ENCODE measurements around the gene TNFSF9. TPM values are rescaled to one million over a fixed set of nuclear protein-coding genes. Genes with fewer than 3 reads are reported as not detected.

TNFSF9 gene
- polyA plus RNA-seq, 2 of the 4 experiments (the other 2 are of a cell fraction), result 6.3 to 15.9 TPM

DNA sequence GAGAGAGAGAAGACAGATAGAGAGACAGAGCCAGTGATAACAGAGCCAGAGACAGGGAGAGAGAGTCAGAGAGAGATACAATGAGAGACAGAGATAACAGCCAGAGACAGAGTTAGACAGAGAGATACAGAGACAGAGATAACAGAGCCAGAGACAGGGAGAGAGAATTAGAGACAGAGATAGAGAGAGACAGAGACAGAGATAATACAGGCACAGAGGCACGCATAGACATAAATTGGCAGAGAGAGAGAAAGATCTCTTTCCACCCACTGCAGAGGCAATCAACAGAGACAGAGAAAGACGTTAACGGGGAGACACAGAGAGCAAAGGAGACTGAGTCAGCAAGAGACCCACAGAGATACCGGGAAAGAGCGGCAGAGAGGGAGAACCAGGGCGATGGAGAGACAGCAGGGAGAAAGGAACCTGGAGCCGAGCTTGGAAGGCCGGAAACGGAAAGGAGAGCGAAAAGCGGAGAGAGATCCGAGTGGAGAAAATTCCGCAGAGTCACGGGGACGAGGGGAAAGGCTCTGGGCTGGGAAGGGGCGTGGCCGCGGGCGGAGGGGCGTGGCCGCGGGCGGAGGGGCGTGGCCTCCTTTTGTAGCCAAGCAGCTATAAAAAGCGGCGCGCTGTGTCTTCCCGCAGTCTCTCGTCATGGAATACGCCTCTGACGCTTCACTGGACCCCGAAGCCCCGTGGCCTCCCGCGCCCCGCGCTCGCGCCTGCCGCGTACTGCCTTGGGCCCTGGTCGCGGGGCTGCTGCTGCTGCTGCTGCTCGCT lies at the start of gene TNFSF9 (continued):
- no peak for TF ChIP-seq BHLHE40 (IDR thresholded peaks at IDR 0.05; ENCODE audit: low read depth, low read length)
- TF ChIP-seq TFCP2L1 (CRISPR knock-in tag; IDR thresholded peaks at IDR 0.05), result no peak
- TF ChIP-seq HDAC2 (IDR thresholded peaks at IDR 0.05), result no peak
- no peak for TF ChIP-seq PHF8 (IDR thresholded peaks at IDR 0.05; ENCODE audit: borderline replicate concordance, low read depth)
- no peak for TF ChIP-seq GATA3 (IDR thresholded peaks at IDR 0.05; ENCODE audit: borderline replicate concordance)
- no peak for TF ChIP-seq CBX2 (IDR thresholded peaks at IDR 0.05; ENCODE audit: borderline replicate concordance, low read depth)
- no peak for TF ChIP-seq CEBPB (IDR thresholded peaks at IDR 0.05)
- no peak for TF ChIP-seq HOXB13 (CRISPR knock-in tag; IDR thresholded peaks at IDR 0.05; ENCODE audit: low read depth)
- TF ChIP-seq RNF2 (IDR thresholded peaks at IDR 0.05; ENCODE audit: borderline replicate concordance, low read depth), result no peak
- no peak for TF ChIP-seq HOXA7 (CRISPR knock-in tag; IDR thresholded peaks at IDR 0.05)
- no peak for TF ChIP-seq ELK1 (IDR thresholded peaks at IDR 0.05; ENCODE audit: low read depth, low read length)
- TF ChIP-seq ZSCAN20 (CRISPR knock-in tag; IDR thresholded peaks at IDR 0.05), result no peak
- no peak for TF ChIP-seq EHF (CRISPR knock-in tag; IDR thresholded peaks at IDR 0.05)
- TF ChIP-seq, protein P1, sequence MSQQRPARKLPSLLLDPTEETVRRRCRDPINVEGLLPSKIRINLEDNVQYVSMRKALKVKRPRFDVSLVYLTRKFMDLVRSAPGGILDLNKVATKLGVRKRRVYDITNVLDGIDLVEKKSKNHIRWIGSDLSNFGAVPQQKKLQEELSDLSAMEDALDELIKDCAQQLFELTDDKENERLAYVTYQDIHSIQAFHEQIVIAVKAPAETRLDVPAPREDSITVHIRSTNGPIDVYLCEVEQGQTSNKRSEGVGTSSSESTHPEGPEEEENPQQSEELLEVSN (IDR thresholded peaks at IDR 0.05; ENCODE audit: borderline replicate concordance, low read depth), result peak; percentile 49; the same call in 1 of the 2 replicates
- TF ChIP-seq NR3C1 (IDR thresholded peaks at IDR 0.05), result no peak
- TF ChIP-seq JUN (IDR thresholded peaks at IDR 0.05), result peak; percentile 52 to 78; a peak in 4 of 5 replicates
- TF ChIP-seq, protein P2, sequence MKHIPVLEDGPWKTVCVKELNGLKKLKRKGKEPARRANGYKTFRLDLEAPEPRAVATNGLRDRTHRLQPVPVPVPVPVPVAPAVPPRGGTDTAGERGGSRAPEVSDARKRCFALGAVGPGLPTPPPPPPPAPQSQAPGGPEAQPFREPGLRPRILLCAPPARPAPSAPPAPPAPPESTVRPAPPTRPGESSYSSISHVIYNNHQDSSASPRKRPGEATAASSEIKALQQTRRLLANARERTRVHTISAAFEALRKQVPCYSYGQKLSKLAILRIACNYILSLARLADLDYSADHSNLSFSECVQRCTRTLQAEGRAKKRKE (CRISPR knock-in tag; IDR thresholded peaks at IDR 0.05; ENCODE audit: low read depth), result no peak
- no peak for TF ChIP-seq ZFP36 (IDR thresholded peaks at IDR 0.05; ENCODE audit: borderline replicate concordance, partially characterized antibody)
- no peak for TF ChIP-seq RAD21 (conservative IDR thresholded peaks at IDR 0.05 in 1 of 2, IDR thresholded peaks at IDR 0.05 in 1 of 2)
- no peak for TF ChIP-seq CHD4 (IDR thresholded peaks at IDR 0.05; ENCODE audit: borderline replicate concordance)
- TF ChIP-seq, protein P3, sequence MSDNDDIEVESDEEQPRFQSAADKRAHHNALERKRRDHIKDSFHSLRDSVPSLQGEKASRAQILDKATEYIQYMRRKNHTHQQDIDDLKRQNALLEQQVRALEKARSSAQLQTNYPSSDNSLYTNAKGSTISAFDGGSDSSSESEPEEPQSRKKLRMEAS (IDR thresholded peaks at IDR 0.05), result peak; percentile 68
- no peak for TF ChIP-seq HMGXB4 (CRISPR knock-in tag; IDR thresholded peaks at IDR 0.05; ENCODE audit: borderline replicate concordance)
- TF ChIP-seq POLR2A (IDR thresholded peaks at IDR 0.05; ENCODE audit: low read length), result peak; percentile 91
- TF ChIP-seq USF2 (IDR thresholded peaks at IDR 0.05), result peak; percentile 39; the same call in 1 of the 2 replicates
